GM12878 (cell line): ENCODE results near the gene UTS2.

ENCODE experiments used
- CBX3 ChIP-seq: fragments of 200-600 bp; sonication (generic); IDR thresholded peaks from 2 replicates; pipeline ENCODE4 v1.6.1; 2016; ENCODE audit warnings: low read depth, borderline replicate concordance
- PBX3 ChIP-seq: IDR thresholded peaks from 2 replicates; pipeline ENCODE4 v1.6.1; 2011; ENCODE audit warnings: mild to moderate bottlenecking, low read depth, low read length, moderate library complexity; ENCODE audit not compliant: insufficient replicate concordance
- POLR2AphosphoS5 ChIP-seq: IDR thresholded peaks from 2 replicates; pipeline ENCODE4 v1.6.1; 2011; ENCODE audit warnings: mild to moderate bottlenecking, low read length, inconsistent platforms
- RCOR1 ChIP-seq: conservative IDR thresholded peaks from 2 replicates; pipeline ENCODE4 v1.6.1; 2012; ENCODE audit warnings: low read depth, low read length, improper control_type of control experiment
- ZNF207 ChIP-seq: fragments of 450-650 bp; IDR thresholded peaks from 2 replicates; pipeline ENCODE4 v1.6.1; 2014; ENCODE audit warnings: antibody characterized with exemption, mild to moderate bottlenecking, borderline replicate concordance

GRCh38 chr1:7888248-7889081, 35.6 kb upstream of the UTS2 start:
- no peak for TF ChIP-seq POLR2AphosphoS5
- no peak for TF ChIP-seq ZNF207
- TF ChIP-seq PBX3 = no peak
- no peak for TF ChIP-seq RCOR1
- no peak for TF ChIP-seq CBX3
